EH (cell line): ENCODE measurements around the gene CAMK2D.
A peak's percentile ranks its signal among the peaks of the same experiment; 100 is the strongest.

Experiments
- DNase-seq: peaks from one replicate; pipeline ENCODE4 v3.0.0-alpha.2; 2015; ENCODE audit warnings: low read depth

Gene CAMK2D

GRCh38 chr4:113564493-113564892 lies 197.0 kb downstream of the CAMK2D start:
- no peak for DNase-seq

- DNase-seq = no peak
These were observed 197.7 kb downstream of the CAMK2D start for GRCh38 chr4:113563691-113564378.

- DNase-seq = no peak
These were observed 199.8 kb downstream of the CAMK2D start for GRCh38 chr4:113561758-113562157.

- DNase-seq = no peak
These were observed 200.4 kb downstream of the CAMK2D start for GRCh38 chr4:113561092-113561491.

GRCh38 chr4:113560579-113560978 lies 201.0 kb downstream of the CAMK2D start:
- DNase-seq = peak; percentile 55

GRCh38 chr4:113559947-113560346 lies 201.6 kb downstream of the CAMK2D start:
- DNase-seq = peak; percentile 7

GRCh38 chr4:113556382-113557134 lies 205.0 kb downstream of the CAMK2D start:
- no peak for DNase-seq

GRCh38 chr4:113555868-113556267 lies 205.7 kb downstream of the CAMK2D start:
- DNase-seq = no peak

GRCh38 chr4:113553082-113553481 lies 208.5 kb downstream of the CAMK2D start:
- no peak for DNase-seq

GRCh38 chr4:113550510-113550909 lies 211.0 kb downstream of the CAMK2D start:
- DNase-seq = no peak

- no peak for DNase-seq
These were observed 213.2 kb downstream of the CAMK2D start for GRCh38 chr4:113548303-113548702.

- peak; percentile 94 for DNase-seq
These were observed 214.0 kb downstream of the CAMK2D start for GRCh38 chr4:113547487-113548042.

GRCh38 chr4:113541933-113542332 lies 219.6 kb downstream of the CAMK2D start:
- peak; percentile 38 for DNase-seq

- peak; percentile 49 for DNase-seq
These were observed 220.7 kb downstream of the CAMK2D start for GRCh38 chr4:113540859-113541258.

- peak; percentile 78 for DNase-seq
These were observed 222.1 kb downstream of the CAMK2D start for GRCh38 chr4:113539408-113539807.

- DNase-seq = no peak
These were observed 223.9 kb downstream of the CAMK2D start for GRCh38 chr4:113537628-113538027.

- DNase-seq = no peak
These were observed 224.3 kb downstream of the CAMK2D start for GRCh38 chr4:113537203-113537602.

- peak; percentile 23 for DNase-seq
These were observed 226.8 kb downstream of the CAMK2D start for GRCh38 chr4:113534711-113535110.

- no peak for DNase-seq
These were observed 230.0 kb downstream of the CAMK2D start for GRCh38 chr4:113531572-113531971.

GRCh38 chr4:113528395-113528794 lies 233.1 kb downstream of the CAMK2D start:
- no peak for DNase-seq

GRCh38 chr4:113525521-113525920 lies 236.0 kb downstream of the CAMK2D start:
- DNase-seq = no peak

GRCh38 chr4:113524505-113525186 lies 236.9 kb downstream of the CAMK2D start:
- DNase-seq = no peak

GRCh38 chr4:113524096-113524495 lies 237.4 kb downstream of the CAMK2D start:
- no peak for DNase-seq
